Measurements from ENCODE around the gene CALY. TPM values are rescaled to one million over a fixed set of nuclear protein-coding genes. Genes with fewer than 3 reads are reported as not detected.

Gene CALY
- total and polyA plus RNA-seq, 4 experiments from 2014 or later: 1.4 to 7.2 (median 4.3) TPM

Small RNAs within 50 kb of the gene (microRNA-seq; reads per million reads assigned to microRNA genes)
- gene MIR3944 (ENCODE audit: borderline microRNAs expressed, borderline number of aligned reads, borderline replicate concordance): 0.72 reads per million

Other genes with a start within 250 kb of the CALY start
- not detected for gene ADGRA1, start 249.0 kb downstream of the CALY start, total RNA-seq
- gene ADGRA1, start 249.0 kb downstream of the CALY start, polyA plus RNA-seq: not detected
- gene KNDC1, start 176.7 kb downstream of the CALY start, total RNA-seq: 1 to 10 TPM in 1 of 2 experiments, under 1 TPM in 1; 0.87 to 1.4 TPM
- under 1 TPM in 1 of 2 donors, not detected in 1; 0.09 TPM for gene KNDC1, start 176.7 kb downstream of the CALY start, polyA plus RNA-seq
- gene UTF1, start 106.7 kb downstream of the CALY start, total RNA-seq: not detected
- gene UTF1, start 106.7 kb downstream of the CALY start, polyA plus RNA-seq: not detected
- gene VENTX, start 99.0 kb downstream of the CALY start, total RNA-seq: not detected
- gene VENTX, start 99.0 kb downstream of the CALY start, polyA plus RNA-seq: not detected
- gene ADAM8, start 60.0 kb downstream of the CALY start, total RNA-seq: 10 to 100 TPM; 87.2 to 90.3 TPM
- 10 to 100 TPM; 63.9 to 97.8 TPM for gene ADAM8, start 60.0 kb downstream of the CALY start, polyA plus RNA-seq
- 10 to 100 TPM; 66.5 to 74.0 TPM for gene TUBGCP2, start 28.0 kb downstream of the CALY start, total RNA-seq
- gene TUBGCP2, start 28.0 kb downstream of the CALY start, polyA plus RNA-seq: 10 to 100 TPM; 14.1 to 40.8 TPM
- gene ZNF511, start 28.0 kb downstream of the CALY start, total RNA-seq: 10 to 100 TPM; 31.5 to 33.1 TPM
- 100 to 1,000 TPM in 1 of 2 donors, 10 to 100 TPM in 1; 69.0 to 107 TPM for gene ZNF511, start 28.0 kb downstream of the CALY start, polyA plus RNA-seq
- not detected for gene PRAP1, start 10.5 kb upstream of the CALY start, total RNA-seq
- gene PRAP1, start 10.5 kb upstream of the CALY start, polyA plus RNA-seq: not detected
- 10 to 100 TPM; 17.1 to 18.1 TPM for gene FUOM, start 21.1 kb upstream of the CALY start, total RNA-seq
- gene FUOM, start 21.1 kb upstream of the CALY start, polyA plus RNA-seq: 10 to 100 TPM; 15.6 to 16.3 TPM
- gene ECHS1, start 36.5 kb upstream of the CALY start, total RNA-seq: 10 to 100 TPM; 29.7 to 30.6 TPM
- gene ECHS1, start 36.5 kb upstream of the CALY start, polyA plus RNA-seq: 100 to 1,000 TPM in 1 of 2 donors, 10 to 100 TPM in 1; 81.4 to 117 TPM
- gene PAOX, start 42.4 kb upstream of the CALY start, total RNA-seq: 1 to 10 TPM; 9.1 to 9.5 TPM
- 10 to 100 TPM in 1 of 2 donors, 1 to 10 TPM in 1; 7.6 to 10.3 TPM for gene PAOX, start 42.4 kb upstream of the CALY start, polyA plus RNA-seq
- gene MTG1, start 57.3 kb upstream of the CALY start, total RNA-seq: 10 to 100 TPM; 64.8 to 65.4 TPM
- gene MTG1, start 57.3 kb upstream of the CALY start, polyA plus RNA-seq: 10 to 100 TPM; 32.6 to 37.0 TPM
- gene SPRN, start 87.7 kb upstream of the CALY start, total RNA-seq: not detected
- under 1 TPM; 0.14 to 0.26 TPM for gene SPRN, start 87.7 kb upstream of the CALY start, polyA plus RNA-seq
- gene SCART1, start 117.0 kb upstream of the CALY start, total RNA-seq: 10 to 100 TPM; 10.5 to 11.2 TPM
- gene SCART1, start 117.0 kb upstream of the CALY start, polyA plus RNA-seq: 1 to 10 TPM in 1 of 2 donors, under 1 TPM in 1; 0.49 to 1.2 TPM
- 1 to 10 TPM; 1.2 to 2.8 TPM for gene CYP2E1, start 190.5 kb upstream of the CALY start, total RNA-seq
- gene CYP2E1, start 190.5 kb upstream of the CALY start, polyA plus RNA-seq: under 1 TPM; 0.30 to 0.94 TPM
- gene SYCE1, start 228.7 kb upstream of the CALY start, total RNA-seq: under 1 TPM; 0.14 to 0.23 TPM
- under 1 TPM; 0.76 to 0.91 TPM for gene SYCE1, start 228.7 kb upstream of the CALY start, polyA plus RNA-seq